ENCODE measurements around the gene NUTM2F. TPM values are rescaled to one million over a fixed set of nuclear protein-coding genes. Genes with fewer than 3 reads are reported as not detected.
"Not testable (repeated sequence)": the region's sequence is repeated elsewhere in the genome, so short reads cannot be mapped to it uniquely, and the experiment has no call there.

Gene NUTM2F
- total RNA-seq (not detected in 2 replicates), polyA plus RNA-seq (not detected in 2 replicates), polyA minus RNA-seq (ENCODE audit: low replicate concordance) (not detected in 2 replicates)
- polyA plus RNA-seq (2012), result not detected in 2 replicates

DNA sequence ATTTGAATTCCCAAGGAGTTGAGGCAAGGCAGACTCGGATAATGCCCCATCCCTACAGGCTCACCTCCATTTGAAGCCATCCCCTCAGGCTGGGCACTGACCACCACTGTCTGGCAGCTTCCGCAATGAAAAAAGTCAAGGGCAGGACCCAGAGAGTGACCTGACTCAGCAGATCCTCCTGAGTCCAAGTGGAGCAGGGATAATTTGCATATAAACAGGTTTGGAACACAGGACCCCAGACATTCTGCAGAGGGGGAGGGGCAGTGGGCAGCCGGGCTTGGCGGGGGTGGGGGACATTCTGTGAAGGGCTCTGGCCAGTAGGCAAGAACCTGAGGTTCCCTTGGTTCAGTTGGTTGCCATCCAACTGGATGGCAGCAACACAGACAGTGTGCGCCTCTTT lies at the start of gene NUTM2F:
TSS of gene NUTM2F (minus strand) at position 101 of the 400 bp plus-strand sequence. CDS start at position 80, 21 bp downstream.
- not testable (repeated sequence) for H2AFZ ChIP-seq (ENCODE audit: low read length); H3K4me2 ChIP-seq (ENCODE audit: extremely low read depth, insufficient read depth, low read length); H3K4me3 ChIP-seq (replicated peaks in 1 of 4; ENCODE audit: control extremely low read depth in 1 of 4, insufficient read depth in 1 of 4, low read depth in 3 of 4, low read length in 4 of 4); H3K79me2 ChIP-seq (ENCODE audit: control insufficient read depth, insufficient read depth, low read length); DNase-seq (ENCODE audit: low read depth in 2 of 2); H3K9me3 ChIP-seq (ENCODE audit: control insufficient read depth, insufficient read depth, low read depth, low read length); H4K20me1 ChIP-seq (ENCODE audit: control insufficient read depth, extremely low read depth, insufficient read depth, low read length); H3K4me1 ChIP-seq (ENCODE audit: control insufficient read depth, extremely low read depth, insufficient read depth, low read length); H3K9ac ChIP-seq (ENCODE audit: insufficient read depth, low read length); H3K36me3 ChIP-seq (ENCODE audit: control insufficient read depth, insufficient read depth, low read length); H3K27ac ChIP-seq (ENCODE audit: insufficient read depth, low read length); H3K27me3 ChIP-seq (ENCODE audit: control insufficient read depth, insufficient read depth, low read length)

- not testable (repeated sequence) for H3K4me1 ChIP-seq (ENCODE audit: control insufficient read depth, extremely low read depth, insufficient read depth, low read length); H3K27me3 ChIP-seq (ENCODE audit: control insufficient read depth, insufficient read depth, low read length); H3K9me3 ChIP-seq (ENCODE audit: control insufficient read depth, insufficient read depth, low read depth, low read length); H3K79me2 ChIP-seq (ENCODE audit: control insufficient read depth, insufficient read depth, low read length); H3K4me2 ChIP-seq (ENCODE audit: extremely low read depth, insufficient read depth, low read length); H3K36me3 ChIP-seq (ENCODE audit: control insufficient read depth, insufficient read depth, low read length); H4K20me1 ChIP-seq (ENCODE audit: control insufficient read depth, extremely low read depth, insufficient read depth, low read length); H2AFZ ChIP-seq (ENCODE audit: low read length)
- peak; percentile 0 to 24 for DNase-seq (ENCODE audit: low read depth in 2 of 2)
- Histone ChIP-seq H3K4me3 (replicated peaks in 1 of 4; ENCODE audit: control extremely low read depth in 1 of 4, insufficient read depth in 1 of 4, low read depth in 3 of 4, low read length in 4 of 4) (peak overlapping the region; percentile 25 to 71 (median 50)), H3K9ac (ENCODE audit: insufficient read depth, low read length) (peak overlapping the region; percentile 26), H3K27ac (ENCODE audit: insufficient read depth, low read length) (peak overlapping the region; percentile 27)
These were observed 46.8 kb upstream of the NUTM2F start for GRCh38 chr9:94375197-94375596.

GRCh38 chr9:94374176-94375056 lies 46.0 kb upstream of the NUTM2F start:
- Histone ChIP-seq H3K27ac (ENCODE audit: insufficient read depth, low read length) (peak overlapping the region; percentile 6), H3K4me3 (replicated peaks in 1 of 4; ENCODE audit: control extremely low read depth in 1 of 4, insufficient read depth in 1 of 4, low read depth in 3 of 4, low read length in 4 of 4) (peak overlapping the region; percentile 26 to 73 (median 50)), H3K9ac (ENCODE audit: insufficient read depth, low read length) (peak overlapping the region; percentile 42)
- not testable (repeated sequence) for H3K79me2 ChIP-seq (ENCODE audit: control insufficient read depth, insufficient read depth, low read length); H2AFZ ChIP-seq (ENCODE audit: low read length); H3K36me3 ChIP-seq (ENCODE audit: control insufficient read depth, insufficient read depth, low read length); H4K20me1 ChIP-seq (ENCODE audit: control insufficient read depth, extremely low read depth, insufficient read depth, low read length); H3K27me3 ChIP-seq (ENCODE audit: control insufficient read depth, insufficient read depth, low read length); H3K4me2 ChIP-seq (ENCODE audit: extremely low read depth, insufficient read depth, low read length); H3K9me3 ChIP-seq (ENCODE audit: control insufficient read depth, insufficient read depth, low read depth, low read length); H3K4me1 ChIP-seq (ENCODE audit: control insufficient read depth, extremely low read depth, insufficient read depth, low read length)
- peak; percentile 84 to 88 for DNase-seq (ENCODE audit: low read depth in 2 of 2)

DNA sequence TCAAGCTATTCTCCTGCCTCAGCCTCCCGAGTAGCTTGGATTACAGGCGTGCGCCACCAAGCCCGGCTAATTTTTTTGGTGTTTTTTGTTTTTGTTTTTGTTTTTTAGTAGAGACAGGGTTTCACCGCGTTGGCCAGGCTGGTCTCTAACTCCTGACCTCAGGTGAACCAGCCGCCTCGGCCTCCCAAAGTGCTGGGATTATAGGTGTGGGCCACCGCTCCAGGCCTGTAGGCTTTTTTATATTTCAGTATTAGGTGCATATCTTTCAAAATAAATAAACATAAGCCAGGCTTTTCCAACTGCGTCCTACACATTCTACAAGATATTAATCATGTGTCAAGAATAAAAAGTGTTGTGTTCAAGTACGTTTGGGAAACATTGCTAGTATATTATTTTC lies 45.3 kb upstream of the NUTM2F start:
- H3K27ac ChIP-seq (ENCODE audit: insufficient read depth, low read length), result peak overlapping the region; percentile 6
- DNase-seq (ENCODE audit: low read depth in 2 of 2), result not testable (repeated sequence)

DNA sequence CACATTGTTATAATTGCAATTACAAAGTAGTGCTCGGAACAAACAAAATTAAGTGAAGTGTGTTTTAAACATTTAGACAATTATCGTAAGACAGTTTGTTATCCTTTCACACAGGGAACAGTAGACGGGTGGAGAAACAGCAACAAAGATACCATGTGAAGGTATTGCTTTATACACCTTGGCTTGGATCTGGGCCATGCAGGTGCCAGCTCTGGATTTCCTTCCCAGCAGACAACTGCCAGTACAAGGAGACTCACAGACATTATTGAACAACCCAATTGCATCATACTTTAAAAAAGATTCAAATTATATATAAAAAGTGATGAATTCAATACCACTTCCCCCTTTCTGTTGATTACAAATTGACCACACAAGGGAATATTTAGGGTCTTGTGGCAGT lies 41.8 kb upstream of the NUTM2F start:
- not testable (repeated sequence) for H3K27me3 ChIP-seq (ENCODE audit: control insufficient read depth, insufficient read depth, low read length); H2AFZ ChIP-seq (ENCODE audit: low read length); H3K9me3 ChIP-seq (ENCODE audit: control insufficient read depth, insufficient read depth, low read depth, low read length)

More for the DNA sequence above, 45.3 kb upstream of the NUTM2F start:
- not testable (repeated sequence) for H3K79me2 ChIP-seq (ENCODE audit: control insufficient read depth, insufficient read depth, low read length); H3K9me3 ChIP-seq (ENCODE audit: control insufficient read depth, insufficient read depth, low read depth, low read length); H3K4me1 ChIP-seq (ENCODE audit: control insufficient read depth, extremely low read depth, insufficient read depth, low read length); H4K20me1 ChIP-seq (ENCODE audit: control insufficient read depth, extremely low read depth, insufficient read depth, low read length); H3K36me3 ChIP-seq (ENCODE audit: control insufficient read depth, insufficient read depth, low read length); H2AFZ ChIP-seq (ENCODE audit: low read length); H3K4me2 ChIP-seq (ENCODE audit: extremely low read depth, insufficient read depth, low read length); H3K27me3 ChIP-seq (ENCODE audit: control insufficient read depth, insufficient read depth, low read length); H3K9ac ChIP-seq (ENCODE audit: insufficient read depth, low read length)
- H3K4me3 ChIP-seq (replicated peaks in 1 of 4; ENCODE audit: control extremely low read depth in 1 of 4, insufficient read depth in 1 of 4, low read depth in 3 of 4, low read length in 4 of 4), result peak overlapping the region in 3 of 4 experiments; percentile 12 to 73 (median 59)

GRCh38 chr9:94364093-94364614 lies 35.7 kb upstream of the NUTM2F start:
- not testable (repeated sequence) for H3K4me2 ChIP-seq (ENCODE audit: extremely low read depth, insufficient read depth, low read length); H3K27ac ChIP-seq (ENCODE audit: insufficient read depth, low read length); DNase-seq (ENCODE audit: low read depth in 2 of 2); H3K4me3 ChIP-seq (replicated peaks in 1 of 4; ENCODE audit: control extremely low read depth in 1 of 4, insufficient read depth in 1 of 4, low read depth in 3 of 4, low read length in 4 of 4); H3K4me1 ChIP-seq (ENCODE audit: control insufficient read depth, extremely low read depth, insufficient read depth, low read length); H3K36me3 ChIP-seq (ENCODE audit: control insufficient read depth, insufficient read depth, low read length); H3K9me3 ChIP-seq (ENCODE audit: control insufficient read depth, insufficient read depth, low read depth, low read length); H3K9ac ChIP-seq (ENCODE audit: insufficient read depth, low read length); H2AFZ ChIP-seq (ENCODE audit: low read length); H4K20me1 ChIP-seq (ENCODE audit: control insufficient read depth, extremely low read depth, insufficient read depth, low read length); H3K79me2 ChIP-seq (ENCODE audit: control insufficient read depth, insufficient read depth, low read length); H3K27me3 ChIP-seq (ENCODE audit: control insufficient read depth, insufficient read depth, low read length)

More for the DNA sequence above, 41.8 kb upstream of the NUTM2F start:
- not testable (repeated sequence) for H3K4me2 ChIP-seq (ENCODE audit: extremely low read depth, insufficient read depth, low read length); DNase-seq (ENCODE audit: low read depth in 2 of 2); H3K4me1 ChIP-seq (ENCODE audit: control insufficient read depth, extremely low read depth, insufficient read depth, low read length); H3K4me3 ChIP-seq (replicated peaks in 1 of 4; ENCODE audit: control extremely low read depth in 1 of 4, insufficient read depth in 1 of 4, low read depth in 3 of 4, low read length in 4 of 4); H3K79me2 ChIP-seq (ENCODE audit: control insufficient read depth, insufficient read depth, low read length); H3K9ac ChIP-seq (ENCODE audit: insufficient read depth, low read length); H3K27ac ChIP-seq (ENCODE audit: insufficient read depth, low read length); H3K36me3 ChIP-seq (ENCODE audit: control insufficient read depth, insufficient read depth, low read length); H4K20me1 ChIP-seq (ENCODE audit: control insufficient read depth, extremely low read depth, insufficient read depth, low read length)

Measured in fibroblast of lung (primary cell).